GM12878 (cell line): ENCODE measurements around the gene PLEKHH1. TPM values are rescaled to one million over a fixed set of nuclear protein-coding genes. Genes with fewer than 3 reads are reported as not detected.

Experiments used
- CBFB ChIP-seq: IDR thresholded peaks from 2 replicates; pipeline ENCODE4 v1.6.1; 2016; ENCODE audit warnings: antibody characterized with exemption, low read depth
- CHD4 ChIP-seq: fragments of 200-600 bp; sonication (generic); IDR thresholded peaks from 2 replicates; pipeline ENCODE4 v1.6.1; 2016; ENCODE audit warnings: mild to moderate bottlenecking
- DPF2 ChIP-seq: fragments of 450-650 bp; IDR thresholded peaks from 2 replicates; pipeline ENCODE4 v1.6.1; 2017; ENCODE audit warnings: mild to moderate bottlenecking
- FOXK2 ChIP-seq: fragments of 450-650 bp; IDR thresholded peaks from 2 replicates; pipeline ENCODE4 v1.6.1; 2017; ENCODE audit warnings: mild to moderate bottlenecking, moderate library complexity
- HDAC6 ChIP-seq: fragments of 200-600 bp; sonication (generic); IDR thresholded peaks from one replicate; pipeline ENCODE4 v1.8.0; 2017; ENCODE audit warnings: antibody characterized with exemption; ENCODE audit not compliant: unreplicated experiment
- IKZF1 ChIP-seq: fragments of 450-650 bp; conservative IDR thresholded peaks from 2 replicates; pipeline ENCODE4 v1.6.1; 2017; ENCODE audit warnings: antibody characterized with exemption, mild to moderate bottlenecking
- KDM1A ChIP-seq: fragments of 200-600 bp; sonication (generic); IDR thresholded peaks from 2 replicates; pipeline ENCODE4 v1.6.1; 2016; ENCODE audit warnings: borderline replicate concordance
- LARP7 ChIP-seq: fragments of 450-650 bp; IDR thresholded peaks from 2 replicates; pipeline ENCODE4 v1.6.1; 2017; ENCODE audit warnings: mild to moderate bottlenecking
- MEF2A ChIP-seq: IDR thresholded peaks from 2 replicates; pipeline ENCODE4 v1.6.1; 2011; ENCODE audit warnings: low read depth, mild to moderate bottlenecking, low read length, moderate library complexity; ENCODE audit not compliant: insufficient read depth
- MEF2B ChIP-seq: fragments of 450-650 bp; IDR thresholded peaks from 2 replicates; pipeline ENCODE4 v1.6.1; 2018; ENCODE audit warnings: mild to moderate bottlenecking, moderate library complexity; ENCODE audit not compliant: partially characterized antibody, poor library complexity, severe bottlenecking
- NBN ChIP-seq: fragments of 450-650 bp; IDR thresholded peaks from 2 replicates; pipeline ENCODE4 v1.6.1; 2016
- NFYA ChIP-seq: IDR thresholded peaks from 2 replicates; pipeline ENCODE4 v1.6.1; 2011; ENCODE audit warnings: low read depth, mild to moderate bottlenecking, low read length, improper control_type of control experiment, borderline replicate concordance
- NRF1 ChIP-seq: conservative IDR thresholded peaks from 2 replicates; pipeline ENCODE4 v1.6.1; 2011; ENCODE audit warnings: mild to moderate bottlenecking, low read depth, low read length, improper control_type of control experiment
- PAX5 ChIP-seq: IDR thresholded peaks from 2 replicates; pipeline ENCODE4 v1.6.1; 2011; ENCODE audit warnings: low read depth, low read length, borderline replicate concordance
- RAD21 ChIP-seq: IDR thresholded peaks from 2 replicates; pipeline ENCODE4 v1.6.1; 2011; ENCODE audit warnings: mild to moderate bottlenecking, low read depth, low read length, moderate library complexity; ENCODE audit not compliant: insufficient read depth
- RB1 ChIP-seq: fragments of 450-650 bp; formaldehyde crosslinking; IDR thresholded peaks from 2 replicates; pipeline ENCODE4 v1.6.1; 2017; ENCODE audit warnings: mild to moderate bottlenecking, borderline replicate concordance
- RCOR1 ChIP-seq: conservative IDR thresholded peaks from 2 replicates; pipeline ENCODE4 v1.6.1; 2012; ENCODE audit warnings: low read depth, low read length, improper control_type of control experiment
- SIX5 ChIP-seq: IDR thresholded peaks from 2 replicates; pipeline ENCODE4 v1.6.1; 2011; ENCODE audit warnings: mild to moderate bottlenecking, low read depth, low read length, moderate library complexity; ENCODE audit not compliant: severe bottlenecking
- SMAD5 ChIP-seq: IDR thresholded peaks from 2 replicates; pipeline ENCODE4 v1.6.1; 2016; ENCODE audit warnings: antibody characterized with exemption, low read depth
- SMC3 ChIP-seq: IDR thresholded peaks from 2 replicates; pipeline ENCODE4 v1.6.1; 2011; ENCODE audit warnings: low read length, improper control_type of control experiment, borderline replicate concordance
- SREBF1 ChIP-seq: IDR thresholded peaks from 2 replicates; pipeline ENCODE4 v1.6.1; 2012; ENCODE audit warnings: mild to moderate bottlenecking, low read length
- STAT1 ChIP-seq: fragments of 450-650 bp; conservative IDR thresholded peaks from 2 replicates; pipeline ENCODE4 v1.6.1; 2014; ENCODE audit warnings: antibody characterized with exemption, mild to moderate bottlenecking
- SUZ12 ChIP-seq: fragments of 200-600 bp; sonication (generic); IDR thresholded peaks from one replicate; pipeline ENCODE4 v1.6.1; 2018; ENCODE audit warnings: antibody characterized with exemption, mild to moderate bottlenecking; ENCODE audit not compliant: unreplicated experiment
- TCF12 ChIP-seq: IDR thresholded peaks from 2 replicates; pipeline ENCODE4 v1.6.1; 2011; ENCODE audit warnings: low read depth, mild to moderate bottlenecking, low read length
- ZNF274 ChIP-seq: IDR thresholded peaks from one replicate; pipeline ENCODE4 v1.8.0; 2011; ENCODE audit not compliant: insufficient read length, insufficient read depth
- polyA plus RNA-seq, 11 experiments: library from polyadenylated mRNA; depleted of rRNA in 4 of 11; unstranded in 6 of 11; stranded (reverse) in 5 of 11; fragments of >200 nt; fragmentation: Nextera tagmentation in 4 of 11; fragmentation: Illumina TruSeq in 1 of 11; extraction: Ambion mirVana in 4 of 11; extraction: Trizol in 1 of 11; gene quantifications; 1 replicate in 1 of 11; 2 replicates in 10 of 11; pipeline versions ENCODE4 v1.2.1 to v1.2.3, GENCODE V29; 2011 to 2016; ENCODE audit warnings: inconsistent platforms in 2 of 11, missing spikeins in 2 of 11, low read depth in 1 of 11
- total RNA-seq, 4 experiments: library from RNA; depleted of rRNA in 3 of 4; stranded (reverse); fragments of >200 nt in 3 of 4; fragmentation: Illumina TruSeq in 1 of 4; extraction: Trizol in 1 of 4; gene quantifications; 2 replicates each; pipeline versions ENCODE4 v1.2.1 to v1.2.3, GENCODE V29; 2013 to 2021
- TF ChIP-seq, protein P1 (sequence below): IDR thresholded peaks from 2 replicates; pipeline ENCODE4 v1.6.1; 2011; ENCODE audit warnings: borderline replicate concordance, low read depth, mild to moderate bottlenecking, moderate library complexity, mixed read lengths, low read length; ENCODE audit not compliant: insufficient read depth; ENCODE audit errors: extremely low read length
- TF ChIP-seq, protein P2 (sequence below): fragments of 450-650 bp; IDR thresholded peaks from 2 replicates; pipeline ENCODE4 v1.6.1; 2014; ENCODE audit warnings: mild to moderate bottlenecking
- TF ChIP-seq, protein P3 (sequence below): fragments of 150-350 bp; IDR thresholded peaks from 2 replicates; pipeline ENCODE4 v1.6.1; 2014; ENCODE audit warnings: mild to moderate bottlenecking, low read depth, low read length
- TF ChIP-seq, protein P4 (sequence below): IDR thresholded peaks from 2 replicates; pipeline ENCODE4 v1.6.1; 2012; ENCODE audit warnings: low read length, inconsistent platforms

Gene PLEKHH1
- total and polyA plus RNA-seq, 10 of the 15 experiments (the other 5 are each of a cell fraction or from before 2014, with no cell fraction given), result 0.11 to 0.95 (median 0.41) TPM

DNA sequence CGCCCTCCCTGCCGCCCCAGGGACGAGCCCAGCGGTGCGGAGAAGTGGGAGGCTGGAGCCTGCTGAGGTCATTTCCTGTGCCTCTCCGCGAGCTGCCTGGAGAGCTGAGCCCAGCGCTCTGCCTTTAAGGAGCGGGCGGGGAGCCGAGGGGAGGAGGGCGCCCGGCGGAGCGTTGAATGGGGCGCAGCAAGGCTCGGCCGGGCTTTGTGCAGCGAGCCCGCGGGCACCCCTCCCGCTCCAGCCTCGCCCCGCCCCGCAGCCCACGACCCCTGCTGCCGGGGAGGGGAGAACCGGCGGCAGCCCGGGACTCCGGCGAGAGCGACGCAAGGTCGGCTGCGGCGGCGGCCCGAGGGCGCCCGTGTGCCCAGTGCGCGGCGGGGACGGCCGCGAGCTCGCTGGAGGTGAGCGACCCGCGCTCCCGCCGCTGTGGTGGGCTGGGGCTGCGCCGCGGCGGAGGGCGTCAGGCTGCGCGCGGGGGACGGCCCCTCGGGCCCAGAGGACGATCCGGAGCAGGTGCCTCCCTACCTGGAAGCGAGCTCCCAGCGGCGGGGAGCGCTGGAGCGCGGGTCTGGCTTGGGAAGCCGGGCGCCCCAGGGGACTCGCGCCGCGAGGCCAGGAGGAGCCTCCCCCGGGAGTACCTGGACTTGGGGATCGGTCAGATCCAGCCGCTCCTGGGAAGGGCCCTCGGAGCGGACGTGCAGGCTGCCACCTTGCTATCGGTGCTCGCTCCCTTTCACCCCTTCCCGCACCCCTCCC, at the start of gene PLEKHH1 (continued):
- TF ChIP-seq DPF2 (0 out of 2 replicates have a peak, but pooled peaks have one; percentile 35), MEF2B (no peak), SUZ12 (peak; percentile 30), RB1 (no peak), NFYA (no peak), FOXK2 (no peak), SMC3 (no peak), MEF2A (no peak), ZNF274 (no peak), SMAD5 (no peak), CBFB (no peak), NRF1 (no peak), RAD21 (no peak), LARP7 (peak; percentile 36; the same call in 1 of the 2 replicates), STAT1 (no peak), SIX5 (no peak), IKZF1 (0 out of 2 replicates have a peak, but pooled peaks have one; percentile 53), NBN (no peak), TCF12 (no peak), HDAC6 (peak; percentile 89), PAX5 (no peak), RCOR1 (no peak), CHD4 (no peak), SREBF1 (no peak), KDM1A (no peak)
- TF ChIP-seq, protein P1, sequence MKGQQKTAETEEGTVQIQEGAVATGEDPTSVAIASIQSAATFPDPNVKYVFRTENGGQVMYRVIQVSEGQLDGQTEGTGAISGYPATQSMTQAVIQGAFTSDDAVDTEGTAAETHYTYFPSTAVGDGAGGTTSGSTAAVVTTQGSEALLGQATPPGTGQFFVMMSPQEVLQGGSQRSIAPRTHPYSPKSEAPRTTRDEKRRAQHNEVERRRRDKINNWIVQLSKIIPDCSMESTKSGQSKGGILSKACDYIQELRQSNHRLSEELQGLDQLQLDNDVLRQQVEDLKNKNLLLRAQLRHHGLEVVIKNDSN, result no peak
- TF ChIP-seq, protein P2, sequence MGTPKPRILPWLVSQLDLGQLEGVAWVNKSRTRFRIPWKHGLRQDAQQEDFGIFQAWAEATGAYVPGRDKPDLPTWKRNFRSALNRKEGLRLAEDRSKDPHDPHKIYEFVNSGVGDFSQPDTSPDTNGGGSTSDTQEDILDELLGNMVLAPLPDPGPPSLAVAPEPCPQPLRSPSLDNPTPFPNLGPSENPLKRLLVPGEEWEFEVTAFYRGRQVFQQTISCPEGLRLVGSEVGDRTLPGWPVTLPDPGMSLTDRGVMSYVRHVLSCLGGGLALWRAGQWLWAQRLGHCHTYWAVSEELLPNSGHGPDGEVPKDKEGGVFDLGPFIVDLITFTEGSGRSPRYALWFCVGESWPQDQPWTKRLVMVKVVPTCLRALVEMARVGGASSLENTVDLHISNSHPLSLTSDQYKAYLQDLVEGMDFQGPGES, result no peak
- TF ChIP-seq, protein P3, sequence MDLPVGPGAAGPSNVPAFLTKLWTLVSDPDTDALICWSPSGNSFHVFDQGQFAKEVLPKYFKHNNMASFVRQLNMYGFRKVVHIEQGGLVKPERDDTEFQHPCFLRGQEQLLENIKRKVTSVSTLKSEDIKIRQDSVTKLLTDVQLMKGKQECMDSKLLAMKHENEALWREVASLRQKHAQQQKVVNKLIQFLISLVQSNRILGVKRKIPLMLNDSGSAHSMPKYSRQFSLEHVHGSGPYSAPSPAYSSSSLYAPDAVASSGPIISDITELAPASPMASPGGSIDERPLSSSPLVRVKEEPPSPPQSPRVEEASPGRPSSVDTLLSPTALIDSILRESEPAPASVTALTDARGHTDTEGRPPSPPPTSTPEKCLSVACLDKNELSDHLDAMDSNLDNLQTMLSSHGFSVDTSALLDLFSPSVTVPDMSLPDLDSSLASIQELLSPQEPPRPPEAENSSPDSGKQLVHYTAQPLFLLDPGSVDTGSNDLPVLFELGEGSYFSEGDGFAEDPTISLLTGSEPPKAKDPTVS, result no peak
- TF ChIP-seq, protein P4, sequence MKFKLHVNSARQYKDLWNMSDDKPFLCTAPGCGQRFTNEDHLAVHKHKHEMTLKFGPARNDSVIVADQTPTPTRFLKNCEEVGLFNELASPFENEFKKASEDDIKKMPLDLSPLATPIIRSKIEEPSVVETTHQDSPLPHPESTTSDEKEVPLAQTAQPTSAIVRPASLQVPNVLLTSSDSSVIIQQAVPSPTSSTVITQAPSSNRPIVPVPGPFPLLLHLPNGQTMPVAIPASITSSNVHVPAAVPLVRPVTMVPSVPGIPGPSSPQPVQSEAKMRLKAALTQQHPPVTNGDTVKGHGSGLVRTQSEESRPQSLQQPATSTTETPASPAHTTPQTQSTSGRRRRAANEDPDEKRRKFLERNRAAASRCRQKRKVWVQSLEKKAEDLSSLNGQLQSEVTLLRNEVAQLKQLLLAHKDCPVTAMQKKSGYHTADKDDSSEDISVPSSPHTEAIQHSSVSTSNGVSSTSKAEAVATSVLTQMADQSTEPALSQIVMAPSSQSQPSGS, result no peak
